ENCODE results near the gene CARD10.

CARD10 gene

GRCh38 chr22:37502342-37503182 is 16.7 kb downstream of the CARD10 start:
- no peak for DNase-seq

DNA sequence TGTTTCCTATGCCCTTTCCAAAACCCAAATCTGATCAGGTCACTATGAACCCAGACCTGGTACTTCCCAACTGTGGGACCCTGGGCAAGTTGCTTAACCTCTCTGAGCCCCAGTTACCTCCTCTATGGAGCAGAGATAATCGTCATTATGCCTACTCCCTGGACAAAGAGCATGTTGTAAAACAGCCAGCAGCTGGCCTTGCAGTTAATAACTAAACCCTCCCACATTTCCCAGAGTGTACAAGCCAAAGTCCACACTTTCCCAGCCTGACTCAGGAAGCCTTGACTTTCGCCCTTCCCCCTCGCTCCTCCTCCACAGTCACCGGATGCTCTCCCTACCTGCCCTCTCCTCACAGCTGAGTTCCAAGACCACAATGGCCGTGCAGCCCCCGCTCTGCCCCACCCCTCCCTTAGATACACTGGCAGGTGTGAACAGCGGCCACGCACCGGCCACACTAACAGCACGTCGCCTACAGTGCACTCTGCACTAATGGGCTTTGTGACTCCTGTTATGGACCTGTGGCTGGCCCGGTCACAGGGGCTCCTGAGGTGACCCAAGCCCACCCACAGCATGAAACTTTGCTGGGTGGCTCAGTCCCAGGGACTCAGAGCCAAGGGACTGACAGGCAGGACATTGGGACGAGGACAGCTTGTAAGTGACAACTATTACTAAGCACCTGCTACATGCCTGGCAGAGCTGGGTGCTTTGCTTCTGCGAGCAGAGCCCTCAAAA is 17.4 kb downstream of the CARD10 start:
- no peak for DNase-seq

DNA sequence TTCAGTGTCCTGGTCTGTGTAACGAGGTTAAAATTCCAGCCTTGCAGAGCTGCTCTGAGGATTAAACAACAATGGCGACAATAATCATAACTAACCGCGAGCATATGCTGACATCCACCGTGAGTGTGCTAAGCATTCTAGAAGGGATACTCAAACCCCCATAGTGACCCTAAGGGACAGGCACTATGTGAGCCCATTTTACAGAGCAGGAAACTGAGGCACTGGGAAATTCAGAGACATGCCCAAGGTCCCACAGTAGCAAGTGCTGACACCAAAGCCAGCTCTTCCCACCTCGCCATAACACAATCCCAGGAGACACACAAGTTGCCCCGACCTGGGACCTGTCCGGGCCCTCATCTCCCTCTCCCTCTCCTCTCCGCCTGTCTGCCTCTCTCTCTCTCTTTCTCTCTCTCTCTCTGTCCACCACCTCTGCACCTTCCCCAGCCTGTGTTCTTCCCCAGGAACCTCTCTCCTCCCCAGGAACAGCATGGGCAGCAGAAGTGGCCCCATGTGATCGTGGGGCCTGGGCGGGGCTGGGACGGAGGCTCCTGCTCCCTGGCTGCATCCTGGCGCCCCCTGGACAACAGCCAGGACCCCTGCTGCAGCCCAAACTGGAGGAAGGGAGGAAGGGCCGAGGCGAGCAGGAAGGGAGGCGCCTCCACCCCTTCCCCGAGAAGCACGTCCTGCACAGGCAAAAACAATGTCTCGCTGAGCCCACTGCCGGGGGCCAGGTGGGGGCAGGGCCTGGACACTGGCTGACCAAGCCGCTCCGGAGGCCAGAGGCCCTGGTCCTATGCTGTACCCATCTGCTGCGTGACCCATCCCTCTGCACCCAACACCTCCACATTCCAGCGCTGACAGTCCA is 18.2 kb downstream of the CARD10 start:
- DNase-seq, result no peak

- no peak for DNase-seq
Measured at GRCh38 chr22:37499789-37500540, 19.2 kb downstream of the CARD10 start.

GRCh38 chr22:37499027-37499707 is 20.0 kb downstream of the CARD10 start:
- no peak for DNase-seq

GRCh38 chr22:37498289-37498909 is 20.8 kb downstream of the CARD10 start:
- DNase-seq, result peak; percentile 73 to 78

- no peak for DNase-seq
Measured at GRCh38 chr22:37497062-37497599, 22.1 kb downstream of the CARD10 start.

DNA sequence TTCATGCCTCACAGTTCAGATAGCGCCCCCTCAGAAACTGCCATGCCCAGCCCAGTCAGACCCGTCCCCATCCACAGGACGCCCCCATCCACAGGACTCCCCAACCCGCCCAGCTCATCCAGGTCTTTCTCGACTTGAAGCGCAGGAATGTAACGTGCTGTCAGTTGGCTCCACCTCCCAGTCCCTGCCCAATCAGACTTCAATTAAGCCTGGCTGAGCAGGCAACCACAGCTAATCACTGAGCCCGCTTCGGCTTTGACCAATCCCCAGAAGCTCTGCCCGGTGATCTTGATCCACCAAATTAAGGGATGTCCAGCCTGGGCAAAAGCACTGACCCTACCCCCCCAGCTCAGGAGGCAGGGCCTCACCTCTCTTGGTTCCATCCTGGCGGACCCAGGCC is 22.6 kb downstream of the CARD10 start:
- DNase-seq, result no peak

- DNase-seq, result no peak
Measured at GRCh38 chr22:37493979-37494378, 25.2 kb downstream of the CARD10 start.

DNA sequence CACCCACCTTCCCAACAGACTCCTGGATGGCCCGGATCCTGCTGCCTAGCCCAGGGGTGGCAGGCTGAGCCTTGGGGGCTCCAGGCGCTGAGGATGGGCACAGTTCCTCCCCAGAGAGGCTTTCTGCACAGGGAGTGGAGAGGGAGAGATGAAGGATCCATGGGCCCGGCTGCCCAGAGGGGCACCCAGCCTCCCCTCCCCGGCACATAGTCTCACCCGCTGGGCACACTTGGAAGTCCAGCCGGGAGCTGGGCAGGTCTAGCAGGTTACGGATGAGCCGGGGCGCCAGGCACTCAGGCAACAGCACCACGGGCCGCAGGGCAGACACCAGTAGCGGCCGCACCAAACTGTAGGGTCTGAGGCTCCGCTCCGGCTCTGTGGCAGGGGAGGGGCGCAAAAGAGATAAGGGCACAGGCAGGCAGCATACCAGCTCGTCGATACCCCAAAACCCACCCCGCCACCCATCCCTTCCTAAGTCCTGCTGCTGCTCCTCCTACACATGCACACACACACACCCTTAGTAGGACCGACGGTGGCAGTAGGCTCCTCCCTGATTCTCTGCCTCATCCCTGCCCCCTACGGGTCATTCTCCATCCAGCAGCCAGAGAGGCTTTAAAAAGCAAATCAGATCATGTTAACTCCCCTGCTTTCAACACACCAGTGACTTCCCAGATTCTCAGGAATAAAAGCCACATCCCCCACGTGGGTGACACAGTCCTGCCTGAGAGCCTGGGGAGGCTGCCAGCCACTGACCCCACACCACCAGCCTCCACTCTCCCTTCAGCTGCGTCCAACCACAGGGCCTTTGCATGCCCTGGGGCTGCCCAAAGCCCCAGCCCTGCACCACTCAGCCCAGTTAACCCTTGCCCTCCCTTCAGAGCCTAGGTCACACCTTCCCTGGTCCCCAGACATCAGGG is 26.5 kb downstream of the CARD10 start:
- DNase-seq, result peak; percentile 64 to 67

DNA sequence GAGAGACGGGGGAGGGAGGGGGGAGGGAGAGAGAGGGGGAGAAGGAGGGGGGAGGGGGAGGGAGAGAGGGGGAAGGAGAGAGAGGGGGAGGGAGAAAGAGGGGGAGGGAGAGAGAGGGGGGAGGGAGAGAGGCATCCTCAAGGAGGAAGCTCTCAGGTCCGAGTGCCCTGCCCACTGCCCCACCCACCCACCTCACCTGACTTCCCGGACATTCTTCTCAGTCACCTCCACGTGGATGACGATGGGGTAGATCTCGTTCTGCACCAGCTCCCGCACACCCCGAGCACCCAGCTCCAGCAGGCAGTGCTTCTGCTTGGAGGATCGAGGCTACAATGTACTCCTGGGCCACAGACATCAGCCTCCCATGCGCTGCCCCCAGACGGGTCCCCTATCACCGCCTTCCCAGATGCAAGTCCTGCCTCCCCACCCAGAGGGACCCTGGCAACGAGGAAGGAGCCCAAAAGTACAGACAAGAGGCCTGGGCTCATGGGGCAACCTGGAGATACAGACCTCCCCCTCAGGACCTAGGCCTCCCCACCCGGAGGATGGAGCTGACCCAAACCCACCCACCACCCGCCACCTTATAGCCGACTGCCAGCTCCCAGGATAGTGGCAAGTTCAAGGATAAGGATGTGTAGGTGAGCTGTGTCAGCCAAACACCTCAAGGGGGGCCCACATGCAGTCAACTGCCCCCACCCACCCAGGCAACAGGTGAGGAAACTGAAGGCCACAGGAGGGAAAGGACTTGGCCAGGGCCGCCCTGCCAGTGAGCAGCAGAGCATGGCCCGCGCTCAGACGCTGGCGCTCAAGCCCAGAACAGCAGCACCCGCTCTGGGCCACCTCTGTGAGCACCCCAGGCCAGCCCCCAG is 27.4 kb downstream of the CARD10 start:
- DNase-seq, result no peak

- DNase-seq, result no peak
Measured at GRCh38 chr22:37491106-37491505, 28.1 kb downstream of the CARD10 start.

DNA sequence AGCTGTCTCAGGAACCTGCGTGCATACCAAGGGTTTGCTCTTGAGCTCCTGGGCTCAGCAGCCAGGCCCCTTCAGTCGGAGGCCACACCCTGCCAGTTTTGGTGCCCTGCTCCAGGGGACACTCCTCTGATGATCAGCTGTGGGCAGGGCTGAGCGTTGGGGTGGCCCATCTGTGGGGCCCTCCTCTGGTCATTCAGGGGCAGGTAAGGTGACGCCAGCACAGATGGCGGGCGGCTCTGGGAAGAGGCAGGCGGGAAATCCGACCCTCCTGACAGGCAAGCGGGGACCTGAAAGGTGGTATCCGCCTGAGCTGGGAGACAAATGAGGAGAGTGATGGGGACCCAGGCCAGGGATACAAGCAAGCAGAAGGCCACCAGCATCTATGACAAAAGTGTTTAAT is 29.2 kb downstream of the CARD10 start:
- DNase-seq, result no peak

DNA sequence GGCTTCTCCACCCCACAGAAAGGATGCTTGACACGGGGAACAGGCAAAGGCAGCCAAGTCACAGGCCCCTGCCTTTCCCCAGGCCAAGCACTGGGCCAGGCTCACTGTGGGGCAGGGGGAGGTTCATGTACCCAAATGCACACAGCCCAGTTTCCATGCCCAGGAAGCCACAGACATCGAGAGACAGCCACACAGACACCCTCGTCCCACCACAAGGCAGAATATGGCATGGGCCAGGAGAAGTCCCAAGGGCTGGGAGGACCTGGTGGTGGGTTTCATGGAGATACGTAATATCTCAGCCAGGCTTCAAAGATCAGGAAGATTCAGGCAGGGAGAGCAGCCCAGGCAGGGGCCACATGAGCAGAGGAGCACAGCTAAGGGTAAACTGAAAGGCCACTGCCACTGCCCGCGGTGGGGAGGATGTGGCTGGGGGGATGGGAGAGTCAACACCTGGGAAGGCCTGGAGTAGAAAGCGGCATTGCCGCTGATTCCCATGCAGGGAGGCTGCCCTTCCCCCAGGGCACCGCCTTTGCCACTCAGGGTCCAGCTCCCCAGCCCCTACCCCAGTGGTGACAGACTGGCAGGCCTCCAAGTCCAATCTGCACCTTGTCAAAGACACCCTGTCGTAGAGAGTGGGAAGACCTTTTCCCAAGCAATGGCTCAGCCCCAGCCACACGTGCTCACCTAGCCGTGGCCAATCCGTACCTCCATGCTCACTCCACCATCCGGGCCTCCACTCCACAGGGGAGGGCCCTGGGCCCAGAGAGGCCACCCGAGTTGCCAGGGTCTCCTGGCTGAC is 30.7 kb downstream of the CARD10 start:
- DNase-seq, result no peak

DNA sequence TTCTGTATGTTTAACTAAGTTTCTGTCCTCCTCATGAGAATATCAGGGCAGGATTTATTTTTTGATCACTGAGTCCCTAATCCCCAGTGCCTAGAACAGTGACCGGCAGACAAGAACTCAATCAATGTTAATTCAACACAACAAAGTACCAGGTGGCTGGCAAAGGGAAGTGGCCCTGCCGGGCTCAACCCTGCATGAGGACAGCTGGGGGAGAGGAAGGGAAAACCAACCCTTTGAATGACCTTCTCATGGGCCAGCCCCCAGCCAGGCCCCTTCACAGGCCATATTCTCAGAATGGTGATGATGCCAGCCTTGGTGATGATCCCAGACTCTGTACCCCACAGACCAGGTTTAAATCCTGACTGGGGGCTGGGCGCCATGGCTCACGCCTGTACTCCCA is 31.6 kb downstream of the CARD10 start:
- no peak for DNase-seq

- DNase-seq, result no peak
Measured at GRCh38 chr22:37487129-37487528, 32.1 kb downstream of the CARD10 start.

- peak; percentile 75 to 83 for DNase-seq
Measured at GRCh38 chr22:37486224-37486845, 32.9 kb downstream of the CARD10 start, which contains the start of gene MFNG. TSS of gene MFNG (minus strand) at chr22:37486384. CDS start at chr22:37486177, 207 bp downstream.
